Bladder microvascular endothelial cell (primary cell): Measurements from ENCODE around the gene GOLGA8S. TPM values are rescaled to one million over a fixed set of nuclear protein-coding genes. Genes with fewer than 3 reads are reported as not detected.

ENCODE experiments used
- total RNA-seq: library from RNA; depleted of rRNA; stranded (reverse); fragments of >200 nt; gene quantifications from 2 replicates; pipeline ENCODE4 v1.2.3, GENCODE V29; 2014

Gene GOLGA8S, protein sequence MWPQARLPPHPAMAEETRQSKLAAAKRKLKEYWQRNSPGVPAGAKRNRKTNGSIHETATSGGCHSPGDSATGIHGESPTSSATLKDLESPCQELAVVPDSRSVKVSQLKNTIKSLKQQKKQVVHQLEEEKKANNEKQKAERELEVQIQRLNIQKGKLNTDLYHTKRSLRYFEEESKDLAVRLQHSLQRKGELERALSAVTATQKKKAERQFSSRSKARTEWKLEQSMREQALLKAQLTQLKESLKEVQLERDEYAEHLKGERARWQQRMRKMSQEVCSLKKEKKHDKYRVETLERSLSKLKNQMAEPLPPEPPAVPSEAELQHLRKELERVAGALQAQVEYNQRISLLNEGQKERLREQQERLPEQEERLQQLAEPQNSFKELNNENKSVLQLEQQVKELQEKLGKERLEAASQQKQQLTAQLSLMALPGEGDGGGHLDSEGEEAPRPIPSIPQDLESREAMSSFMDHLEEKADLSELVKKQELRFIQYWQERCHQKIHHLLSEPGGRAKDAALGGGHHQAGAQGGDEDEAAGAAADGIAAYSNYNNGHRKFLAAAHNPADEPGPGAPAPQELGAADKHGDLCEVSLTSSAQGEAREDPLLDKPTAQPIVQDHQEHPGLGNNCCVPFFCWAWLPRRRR
- total RNA-seq = under 0.01 TPM in 1 of 2 replicates, not detected in the other

DNA sequence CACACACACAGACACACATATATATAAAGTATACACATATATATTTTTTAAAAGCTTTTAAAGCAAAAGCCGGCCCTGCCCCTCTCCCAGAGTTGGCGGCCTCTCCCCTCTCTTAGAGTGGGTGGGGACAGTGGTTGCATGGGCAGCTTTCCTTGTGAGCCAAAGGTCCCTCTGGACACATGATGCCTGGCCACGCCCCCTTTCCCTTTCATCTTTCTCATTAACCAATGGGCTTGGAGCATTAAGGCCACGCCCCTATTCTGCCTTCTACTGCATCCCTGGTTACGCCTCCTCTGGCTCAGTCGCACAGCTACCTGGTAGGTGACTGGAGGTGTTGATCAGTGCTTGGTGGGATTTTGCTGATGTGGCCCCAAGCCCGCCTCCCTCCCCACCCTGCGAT lies at the start of gene GOLGA8S:
GOLGA8S (plus strand) TSS at position 301 of the 400 bp plus-strand sequence; CDS start at position 363, 62 bp downstream.

DNA sequence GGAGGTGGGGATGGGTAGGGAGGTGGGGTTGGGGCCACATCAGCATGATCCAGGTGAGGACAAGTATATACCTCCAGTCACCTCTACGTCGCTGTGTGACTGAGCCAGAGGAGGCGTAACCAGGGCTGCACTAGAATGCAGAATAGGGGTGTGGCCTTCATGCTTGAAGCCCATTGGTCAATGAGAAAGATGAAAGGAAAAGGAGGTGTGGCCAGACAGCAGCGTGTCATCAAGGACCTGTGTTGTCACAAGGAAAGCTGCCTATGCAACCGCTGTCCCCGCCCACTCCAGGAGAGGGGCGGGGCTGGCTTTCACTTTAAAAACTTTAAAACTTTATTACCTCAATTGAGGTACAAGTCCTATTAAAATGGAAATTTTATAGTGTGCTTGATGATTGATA lies 20.5 kb upstream of the GOLGA8S start, which contains the start of gene GOLGA6L26:
GOLGA6L26 (minus strand) TSS at position 101 of the 400 bp plus-strand sequence; CDS start at position 40, 61 bp downstream.

Other genes with a start within 250 kb of the GOLGA8S start
- not detected in 2 replicates for gene GOLGA6L1, start 217.9 kb upstream of the GOLGA8S start, total RNA-seq
- not detected in 2 replicates for gene GOLGA6L26, start 20.6 kb upstream of the GOLGA8S start, total RNA-seq
- gene GOLGA6L2, start 92.5 kb downstream of the GOLGA8S start, total RNA-seq = not detected in 2 replicates
- gene MKRN3, start 210.9 kb downstream of the GOLGA8S start, total RNA-seq = not detected in 2 replicates